BLaER1 (cell line): ENCODE measurements around the gene TRAPPC5.
"Not testable (repeated sequence)": the region's sequence is repeated elsewhere in the genome, so short reads cannot be mapped to it uniquely, and the experiment has no call there.

Experiments
- H3K27ac ChIP-seq: shearing (Covaris generic); formaldehyde crosslinking; 2 replicates; pipeline ENCODE4 v1.8.1; 2022
- H3K27me3 ChIP-seq: shearing (Covaris generic); formaldehyde crosslinking; 2 replicates; pipeline ENCODE4 v1.8.1; 2022
- H3K36me3 ChIP-seq: shearing (Covaris generic); formaldehyde crosslinking; 2 replicates; pipeline ENCODE4 v1.8.1; 2022
- H3K4me1 ChIP-seq: shearing (Covaris generic); formaldehyde crosslinking; 2 replicates; pipeline ENCODE4 v1.8.1; 2022
- H3K4me2 ChIP-seq: shearing (Covaris generic); formaldehyde crosslinking; 2 replicates; pipeline ENCODE4 v1.8.1; 2022
- H3K4me3 ChIP-seq: shearing (Covaris generic); formaldehyde crosslinking; 2 replicates; pipeline ENCODE4 v1.8.1; 2022
- H3K9ac ChIP-seq: shearing (Covaris generic); formaldehyde crosslinking; 2 replicates; pipeline ENCODE4 v1.8.1; 2022
- H3K9me3 ChIP-seq: shearing (Covaris generic); formaldehyde crosslinking; 2 replicates; pipeline ENCODE4 v1.8.1; 2022
- H4K20me1 ChIP-seq: shearing (Covaris generic); formaldehyde crosslinking; 2 replicates; pipeline ENCODE4 v1.8.1; 2022
- Cebpa-rat ChIP-seq: shearing (Covaris generic); IDR thresholded peaks from 2 replicates; pipeline ENCODE4 v1.8.1; 2022

Gene TRAPPC5

DNA sequence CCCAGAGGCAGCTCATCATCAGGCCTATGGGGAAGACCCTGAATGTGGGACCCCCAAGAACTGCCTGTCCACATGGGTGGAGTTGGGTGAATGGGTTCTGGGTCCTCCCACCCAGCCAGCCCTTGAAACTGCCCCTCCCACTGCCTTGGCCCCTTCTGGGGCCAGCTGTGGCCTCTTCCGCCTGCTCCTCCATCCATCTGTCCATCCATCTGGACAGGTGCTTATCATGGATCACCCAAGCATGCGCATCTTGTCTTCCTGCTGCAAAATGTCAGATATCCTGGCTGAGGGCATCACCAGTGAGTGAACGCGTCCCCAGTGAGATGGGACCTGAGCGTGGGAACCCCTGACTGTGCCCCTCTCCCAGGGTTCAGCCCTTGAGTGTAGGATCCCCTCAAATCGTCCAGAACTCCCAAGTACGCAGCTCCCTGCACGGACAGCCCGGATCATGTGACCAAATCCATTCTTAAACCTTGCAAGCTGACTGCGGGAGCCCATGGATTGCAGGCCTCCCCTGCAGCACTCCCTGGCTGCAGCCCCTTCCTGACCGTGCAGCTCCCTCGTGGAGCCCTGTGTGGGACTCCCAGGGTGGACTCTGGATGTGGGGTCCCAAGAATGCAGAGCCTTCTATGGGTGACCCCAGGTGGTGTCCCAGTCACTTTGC is 41.7 kb upstream of the TRAPPC5 start:
- Histone ChIP-seq H3K4me1 (peaks cover 44% of the 10 kb centered on the region), H3K36me3 (peaks cover 37% of the 10 kb centered on the region; the same call in 1 of the 2 replicates), H3K9me3 (no peaks in the 10 kb centered on the region), H3K4me3 (no peak overlapping the region), H3K9ac (no peak overlapping the region), H3K27me3 (no peaks in the 10 kb centered on the region), H3K27ac (no peak overlapping the region), H3K4me2 (no peak overlapping the region), H4K20me1 (peaks cover 15% of the 10 kb centered on the region; the same call in 1 of the 2 replicates)
- no peak for TF ChIP-seq Cebpa-rat

DNA sequence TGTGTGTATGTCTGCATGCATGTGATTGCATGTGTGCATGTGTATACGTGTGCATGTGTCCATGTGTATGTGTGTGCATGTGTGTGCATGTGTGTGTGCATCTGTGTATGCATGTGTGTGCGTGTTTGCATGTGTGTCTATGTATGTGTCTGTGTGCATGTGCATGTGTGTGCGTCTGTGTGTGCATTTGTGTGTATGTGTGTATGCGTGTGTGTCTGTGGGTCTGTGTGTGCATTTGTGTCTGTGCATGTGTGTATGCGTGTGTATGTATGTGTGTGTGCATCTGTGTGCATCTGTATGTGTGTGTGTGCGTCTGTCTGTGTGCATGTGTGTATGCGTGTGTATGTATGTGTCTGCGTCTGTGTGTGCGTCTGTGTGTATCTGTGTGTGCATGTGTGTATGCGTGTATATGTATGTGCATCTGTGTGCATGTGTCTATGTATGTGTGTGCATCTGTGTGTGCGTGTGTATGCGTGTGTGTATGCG is 40.7 kb upstream of the TRAPPC5 start:
- no peak overlapping the region for H3K9ac ChIP-seq
- H3K4me3 ChIP-seq = no peak overlapping the region
- H3K27ac ChIP-seq = no peak overlapping the region
- no peak for TF ChIP-seq Cebpa-rat
- H3K4me1 ChIP-seq = peaks cover 34% of the 10 kb centered on the region
- no peaks in the 10 kb centered on the region for H3K27me3 ChIP-seq
- no peak overlapping the region for H3K4me2 ChIP-seq
- H4K20me1 ChIP-seq = peaks cover 15% of the 10 kb centered on the region; the same call in 1 of the 2 replicates
- H3K9me3 ChIP-seq = no peaks in the 10 kb centered on the region
- H3K36me3 ChIP-seq = peaks cover 47% of the 10 kb centered on the region

DNA sequence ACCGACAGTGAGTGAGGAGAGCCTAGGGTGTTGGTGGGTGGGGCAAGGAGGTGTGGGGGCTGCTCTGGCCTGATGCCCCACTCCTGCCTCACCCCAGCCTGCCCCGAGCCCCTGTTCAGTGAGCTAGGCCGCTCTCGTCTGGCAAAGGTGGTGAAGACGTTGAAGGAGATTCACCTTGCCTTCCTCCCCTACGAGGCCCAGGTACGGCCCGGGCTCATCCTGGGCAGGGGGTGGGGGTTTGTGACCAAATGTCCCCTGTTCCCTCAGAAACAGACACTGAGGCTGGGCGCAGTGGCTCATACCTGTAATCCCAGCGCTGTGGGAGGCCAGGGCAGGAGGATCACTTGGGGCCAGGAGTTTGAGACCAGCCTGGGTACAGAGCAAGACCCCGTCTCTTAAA is 39.8 kb upstream of the TRAPPC5 start:
- Histone ChIP-seq H3K27me3 (no peaks in the 10 kb centered on the region), H3K27ac (no peak overlapping the region), H3K9me3 (no peaks in the 10 kb centered on the region), H3K4me3 (no peak overlapping the region), H3K36me3 (peaks cover 54% of the 10 kb centered on the region), H4K20me1 (peaks cover 15% of the 10 kb centered on the region; the same call in 1 of the 2 replicates), H3K4me2 (no peak overlapping the region), H3K9ac (no peak overlapping the region), H3K4me1 (peaks cover 25% of the 10 kb centered on the region)
- no peak for TF ChIP-seq Cebpa-rat

DNA sequence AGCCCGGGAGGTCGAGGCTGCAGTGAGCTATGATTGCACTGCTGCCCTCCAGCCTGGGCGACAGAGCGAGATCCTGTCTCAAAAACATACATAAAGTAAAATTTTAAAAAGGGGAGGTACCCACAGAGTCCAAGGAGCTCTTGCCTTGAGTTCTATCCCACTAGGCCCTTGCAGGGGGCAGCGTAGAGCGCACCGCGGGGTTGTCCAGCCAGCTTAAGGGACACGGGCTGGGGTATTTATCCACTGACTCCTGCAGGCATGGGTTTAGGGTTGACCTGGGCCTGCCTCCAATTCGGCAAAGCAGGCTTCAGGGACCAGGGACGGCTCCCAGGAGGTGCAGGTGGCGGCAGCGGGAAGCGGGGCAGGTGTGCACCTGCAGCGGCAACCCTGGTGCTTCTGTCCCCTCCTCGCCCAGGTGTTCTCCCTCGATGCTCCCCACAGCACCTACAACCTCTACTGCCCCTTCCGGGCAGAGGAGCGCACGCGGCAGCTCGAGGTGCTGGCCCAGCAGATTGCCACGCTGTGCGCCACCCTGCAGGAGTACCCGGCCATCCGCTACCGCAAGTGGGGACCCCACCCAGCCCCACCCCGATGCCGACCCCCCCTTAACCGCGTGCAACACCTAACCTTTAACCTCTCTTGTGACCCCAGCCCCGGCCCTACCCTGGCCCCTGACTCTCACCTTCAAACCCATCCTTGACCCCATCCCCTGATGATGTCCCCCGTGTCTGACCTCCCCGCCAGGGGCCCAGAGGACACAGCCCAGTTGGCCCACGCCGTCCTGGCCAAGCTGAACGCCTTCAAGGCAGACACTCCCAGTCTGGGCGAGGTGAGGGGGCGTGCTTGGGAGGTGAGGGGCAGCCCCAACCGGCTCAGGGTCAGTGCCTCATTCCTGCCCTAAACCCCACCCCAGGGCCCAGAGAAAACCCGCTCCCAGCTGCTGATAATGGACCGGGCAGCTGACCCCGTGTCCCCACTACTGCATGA is 39.0 kb upstream of the TRAPPC5 start:
- no peaks in the 10 kb centered on the region for H3K9me3 ChIP-seq
- peaks cover 15% of the 10 kb centered on the region; the same call in 1 of the 2 replicates for H4K20me1 ChIP-seq
- no peak overlapping the region for H3K4me3 ChIP-seq
- no peak overlapping the region for H3K9ac ChIP-seq
- H3K27me3 ChIP-seq = no peaks in the 10 kb centered on the region
- H3K36me3 ChIP-seq = peaks cover 61% of the 10 kb centered on the region
- no peak for TF ChIP-seq Cebpa-rat
- no peak overlapping the region for H3K4me2 ChIP-seq
- peaks cover 17% of the 10 kb centered on the region for H3K4me1 ChIP-seq
- no peak overlapping the region for H3K27ac ChIP-seq

DNA sequence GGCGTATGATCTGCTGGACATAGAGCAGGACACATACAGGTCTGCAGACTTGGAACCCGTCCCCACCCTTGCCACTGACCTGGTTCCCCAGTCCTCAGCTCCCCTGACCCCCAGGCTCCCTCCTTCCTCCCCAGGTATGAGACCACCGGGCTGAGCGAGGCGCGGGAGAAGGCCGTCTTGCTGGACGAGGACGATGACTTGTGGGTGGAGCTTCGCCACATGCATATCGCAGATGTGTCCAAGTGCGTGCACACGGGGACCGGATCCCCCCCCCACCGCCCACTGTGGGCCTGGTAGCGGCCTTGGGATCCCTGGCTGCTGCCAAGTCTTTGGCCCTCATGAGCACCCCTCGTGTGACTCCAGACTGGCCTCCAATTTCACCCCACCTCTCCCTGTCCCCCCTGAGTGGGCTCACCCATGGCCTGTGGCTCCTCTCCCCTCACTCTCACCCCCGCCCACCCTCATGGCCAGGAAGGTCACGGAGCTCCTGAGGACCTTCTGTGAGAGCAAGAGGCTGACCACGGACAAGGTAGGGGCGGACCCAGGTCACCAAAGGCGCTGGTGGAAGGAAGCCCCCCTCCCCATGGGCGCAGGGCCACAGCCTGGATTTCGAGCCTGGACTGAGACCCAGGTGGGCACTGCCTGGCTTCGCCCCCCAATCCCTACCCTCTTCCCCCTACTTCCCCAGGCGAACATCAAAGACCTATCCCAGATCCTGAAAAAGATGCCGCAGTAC is 38.2 kb upstream of the TRAPPC5 start:
- no peak for TF ChIP-seq Cebpa-rat
- Histone ChIP-seq H3K4me3 (no peak overlapping the region), H4K20me1 (peaks cover 15% of the 10 kb centered on the region; the same call in 1 of the 2 replicates), H3K9ac (no peak overlapping the region), H3K4me1 (peaks cover 14% of the 10 kb centered on the region), H3K4me2 (no peak overlapping the region), H3K27ac (no peak overlapping the region), H3K36me3 (peaks cover 70% of the 10 kb centered on the region), H3K9me3 (no peaks in the 10 kb centered on the region), H3K27me3 (no peaks in the 10 kb centered on the region)

DNA sequence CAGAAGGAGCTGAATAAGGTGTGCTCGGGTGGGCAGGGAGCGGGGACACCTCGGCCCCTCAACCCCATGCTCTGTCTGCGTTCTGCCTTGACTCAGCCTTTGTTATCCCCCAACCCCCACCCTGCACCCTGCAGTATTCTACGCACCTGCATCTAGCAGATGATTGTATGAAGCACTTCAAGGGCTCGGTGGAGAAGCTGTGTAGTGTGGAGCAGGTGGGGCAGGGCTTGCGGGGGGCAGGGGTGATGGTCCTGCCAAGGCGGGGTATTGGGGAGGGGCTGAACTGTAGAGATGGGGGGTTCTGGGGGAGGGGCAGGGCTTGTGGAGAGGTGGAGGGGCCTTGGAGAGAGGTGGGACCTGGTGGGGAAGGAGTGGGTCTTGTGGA is 37.6 kb upstream of the TRAPPC5 start:
- H3K4me2 ChIP-seq = no peak overlapping the region
- peaks cover 75% of the 10 kb centered on the region for H3K36me3 ChIP-seq
- no peak overlapping the region for H3K9ac ChIP-seq
- no peaks in the 10 kb centered on the region for H3K9me3 ChIP-seq
- H3K27ac ChIP-seq = no peak overlapping the region
- H3K4me3 ChIP-seq = no peak overlapping the region
- peaks cover 8% of the 10 kb centered on the region for H3K4me1 ChIP-seq
- H3K27me3 ChIP-seq = no peaks in the 10 kb centered on the region
- H4K20me1 ChIP-seq = peaks cover 15% of the 10 kb centered on the region; the same call in 1 of the 2 replicates
- no peak for TF ChIP-seq Cebpa-rat

DNA sequence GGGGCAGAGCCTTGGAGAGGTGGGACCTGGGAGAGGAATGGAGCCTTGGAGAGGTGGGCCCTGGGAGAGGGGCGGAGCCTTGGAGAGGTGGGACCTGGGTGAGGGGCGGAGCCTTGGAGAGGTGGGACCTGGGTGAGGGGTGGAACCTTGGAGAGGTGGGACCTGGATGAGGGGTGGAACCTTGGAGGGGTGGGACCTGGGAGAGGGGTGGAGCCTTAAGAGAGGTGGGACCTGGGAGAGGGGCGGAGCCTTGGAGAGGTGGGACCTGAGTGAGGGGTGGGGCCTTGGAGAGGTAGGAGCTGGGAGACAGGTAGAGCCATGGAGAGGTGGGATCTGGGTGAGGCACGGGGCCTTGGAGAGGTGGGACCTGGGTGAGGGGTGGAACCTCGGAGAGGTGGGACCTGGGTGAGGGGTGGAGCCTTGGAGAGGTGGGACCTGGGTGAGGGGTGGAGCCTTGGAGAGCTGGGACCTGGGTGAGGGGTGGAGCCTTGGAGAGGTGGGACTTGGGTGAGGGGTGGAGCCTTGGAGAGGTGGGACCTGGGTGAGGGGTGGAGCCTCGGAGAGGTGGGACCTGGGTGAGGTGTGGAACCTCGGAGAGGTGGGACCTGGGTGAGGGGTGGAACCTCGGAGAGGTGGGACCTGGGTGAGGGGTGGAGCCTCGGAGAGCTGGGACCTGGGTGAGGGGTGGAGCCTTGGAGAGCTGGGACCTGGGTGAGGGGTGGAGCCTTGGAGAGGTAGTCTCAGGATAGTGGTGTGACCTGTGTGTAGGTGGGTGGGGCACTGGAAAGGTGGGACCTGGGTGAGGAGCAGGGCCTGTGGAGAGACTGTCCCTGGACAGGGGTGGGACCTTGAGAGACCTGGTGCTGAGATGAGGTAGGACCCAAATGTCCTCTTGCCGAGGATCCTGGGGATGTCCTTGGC is 36.7 kb upstream of the TRAPPC5 start:
- Histone ChIP-seq H3K36me3 (peaks cover 78% of the 10 kb centered on the region), H4K20me1 (peaks cover 12% of the 10 kb centered on the region; the same call in 1 of the 2 replicates)
- H3K4me3 ChIP-seq, H3K9ac ChIP-seq, H3K27ac ChIP-seq, H3K4me1 ChIP-seq, H3K27me3 ChIP-seq, H3K4me2 ChIP-seq, H3K9me3 ChIP-seq: not testable (repeated sequence)

DNA sequence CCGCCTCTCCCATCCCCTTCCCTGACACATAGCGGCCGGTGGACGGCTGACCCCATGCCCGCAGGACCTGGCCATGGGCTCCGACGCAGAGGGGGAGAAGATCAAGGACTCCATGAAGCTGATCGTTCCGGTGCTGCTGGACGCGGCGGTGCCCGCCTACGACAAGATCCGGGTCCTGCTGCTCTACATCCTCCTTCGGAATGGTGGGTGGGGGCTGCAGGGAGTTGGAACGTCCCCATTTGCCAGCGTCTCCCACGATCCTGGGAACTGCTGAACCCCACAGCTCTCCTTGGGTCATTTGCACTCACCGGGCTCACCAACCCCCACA is 36.1 kb upstream of the TRAPPC5 start:
- TF ChIP-seq Cebpa-rat = no peak
- peaks cover 72% of the 10 kb centered on the region for H3K36me3 ChIP-seq
- H3K4me2 ChIP-seq = no peak overlapping the region
- no peak overlapping the region for H3K4me3 ChIP-seq
- H3K9me3 ChIP-seq = no peaks in the 10 kb centered on the region
- H3K27ac ChIP-seq = no peak overlapping the region
- H3K4me1 ChIP-seq = no peaks in the 10 kb centered on the region
- no peak overlapping the region for H3K9ac ChIP-seq
- H3K27me3 ChIP-seq = no peaks in the 10 kb centered on the region
- H4K20me1 ChIP-seq = peaks cover 6% of the 10 kb centered on the region; the same call in 1 of the 2 replicates

DNA sequence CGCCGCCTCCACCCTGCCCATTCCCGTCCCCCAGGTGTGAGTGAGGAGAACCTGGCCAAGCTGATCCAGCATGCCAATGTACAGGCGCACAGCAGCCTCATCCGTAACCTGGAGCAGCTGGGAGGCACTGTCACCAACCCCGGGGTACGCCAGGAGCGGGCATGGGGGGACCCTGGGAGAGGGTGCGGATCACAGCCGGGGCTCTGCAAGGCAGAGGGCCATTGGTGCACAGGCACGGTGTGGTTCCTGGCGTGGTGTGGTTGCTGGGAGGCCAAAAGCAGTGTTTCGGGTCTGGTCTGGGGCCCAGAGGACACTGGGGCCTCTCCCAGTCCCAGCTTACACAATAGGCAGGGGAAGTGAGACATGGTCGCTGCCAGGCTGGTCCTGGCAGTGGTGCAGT is 35.5 kb upstream of the TRAPPC5 start:
- TF ChIP-seq Cebpa-rat = no peak
- Histone ChIP-seq H3K9ac (no peak overlapping the region), H4K20me1 (no peaks in the 10 kb centered on the region), H3K27me3 (no peaks in the 10 kb centered on the region), H3K4me3 (no peak overlapping the region), H3K4me1 (no peaks in the 10 kb centered on the region), H3K4me2 (no peak overlapping the region), H3K27ac (no peak overlapping the region), H3K9me3 (no peaks in the 10 kb centered on the region), H3K36me3 (peaks cover 67% of the 10 kb centered on the region)
